GM06990 (cell line): ENCODE results near the gene FMN1.

ENCODE experiments used
- DNase-seq: peaks from one replicate; pipeline ENCODE4 v3.0.0-alpha.2; 2011; ENCODE audit not compliant: insufficient read length; ENCODE audit errors: extremely low read depth
- H3K27me3 ChIP-seq: replicated peaks from 2 replicates; pipeline ENCODE4 v1.6.0; 2011; ENCODE audit warnings: low read length; ENCODE audit not compliant: control insufficient read depth, insufficient read depth
- H3K36me3 ChIP-seq: 2 replicates; pipeline ENCODE4 v1.5.1; 2011; ENCODE audit warnings: low read length; ENCODE audit not compliant: control insufficient read depth, insufficient read depth
- H3K4me3 ChIP-seq: replicated peaks from 2 replicates; pipeline ENCODE4 v1.5.1; 2011; ENCODE audit warnings: low read depth, mild to moderate bottlenecking, control low read depth, low read length
- TF ChIP-seq, protein P1 (sequence below): IDR thresholded peaks from 2 replicates; pipeline ENCODE4 v1.5.1; 2011; ENCODE audit warnings: low read length, control low read depth, mild to moderate bottlenecking, inconsistent platforms; ENCODE audit not compliant: insufficient read depth, poor library complexity, severe bottlenecking

Gene FMN1

DNA sequence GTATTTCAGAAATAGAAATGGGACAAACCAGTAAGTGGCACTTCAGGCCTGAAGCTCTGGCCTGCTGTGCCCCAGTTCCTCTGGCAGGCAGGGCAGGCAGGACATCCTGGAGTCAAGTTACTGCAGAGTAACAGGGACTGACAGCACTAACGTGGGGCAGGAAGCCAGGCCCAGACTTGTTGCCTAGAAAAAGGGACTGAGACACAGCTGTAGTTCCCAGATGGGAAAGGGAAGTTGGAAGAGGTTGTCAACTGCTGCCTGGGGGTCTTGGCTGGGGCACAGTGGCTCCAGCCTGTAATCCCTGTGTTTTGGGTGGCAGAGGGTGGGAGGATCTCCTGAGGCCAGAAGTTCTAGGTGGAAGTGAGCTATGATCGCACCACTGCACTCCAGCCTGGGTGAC is 171.9 kb downstream of the FMN1 start:
- TF ChIP-seq, protein P1, sequence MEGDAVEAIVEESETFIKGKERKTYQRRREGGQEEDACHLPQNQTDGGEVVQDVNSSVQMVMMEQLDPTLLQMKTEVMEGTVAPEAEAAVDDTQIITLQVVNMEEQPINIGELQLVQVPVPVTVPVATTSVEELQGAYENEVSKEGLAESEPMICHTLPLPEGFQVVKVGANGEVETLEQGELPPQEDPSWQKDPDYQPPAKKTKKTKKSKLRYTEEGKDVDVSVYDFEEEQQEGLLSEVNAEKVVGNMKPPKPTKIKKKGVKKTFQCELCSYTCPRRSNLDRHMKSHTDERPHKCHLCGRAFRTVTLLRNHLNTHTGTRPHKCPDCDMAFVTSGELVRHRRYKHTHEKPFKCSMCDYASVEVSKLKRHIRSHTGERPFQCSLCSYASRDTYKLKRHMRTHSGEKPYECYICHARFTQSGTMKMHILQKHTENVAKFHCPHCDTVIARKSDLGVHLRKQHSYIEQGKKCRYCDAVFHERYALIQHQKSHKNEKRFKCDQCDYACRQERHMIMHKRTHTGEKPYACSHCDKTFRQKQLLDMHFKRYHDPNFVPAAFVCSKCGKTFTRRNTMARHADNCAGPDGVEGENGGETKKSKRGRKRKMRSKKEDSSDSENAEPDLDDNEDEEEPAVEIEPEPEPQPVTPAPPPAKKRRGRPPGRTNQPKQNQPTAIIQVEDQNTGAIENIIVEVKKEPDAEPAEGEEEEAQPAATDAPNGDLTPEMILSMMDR, result no peak
- DNase-seq, result no peak
- Histone ChIP-seq H3K4me3 (no peak overlapping the region), H3K36me3 (no peaks in the 10 kb centered on the region), H3K27me3 (no peaks in the 10 kb centered on the region)

GRCh38 chr15:33021806-33022389 is 172.6 kb downstream of the FMN1 start:
- no peak for DNase-seq
- Histone ChIP-seq H3K4me3 (no peak overlapping the region), H3K27me3 (no peaks in the 10 kb centered on the region), H3K36me3 (no peaks in the 10 kb centered on the region)
- TF ChIP-seq, protein P1, result peak; percentile 51

- DNase-seq, result no peak
- TF ChIP-seq, protein P1, result no peak
- H3K27me3 ChIP-seq, result no peaks in the 10 kb centered on the region
- no peaks in the 10 kb centered on the region for H3K36me3 ChIP-seq
- no peak overlapping the region for H3K4me3 ChIP-seq
Observed at GRCh38 chr15:33019354-33019981, 175.0 kb downstream of the FMN1 start.

DNA sequence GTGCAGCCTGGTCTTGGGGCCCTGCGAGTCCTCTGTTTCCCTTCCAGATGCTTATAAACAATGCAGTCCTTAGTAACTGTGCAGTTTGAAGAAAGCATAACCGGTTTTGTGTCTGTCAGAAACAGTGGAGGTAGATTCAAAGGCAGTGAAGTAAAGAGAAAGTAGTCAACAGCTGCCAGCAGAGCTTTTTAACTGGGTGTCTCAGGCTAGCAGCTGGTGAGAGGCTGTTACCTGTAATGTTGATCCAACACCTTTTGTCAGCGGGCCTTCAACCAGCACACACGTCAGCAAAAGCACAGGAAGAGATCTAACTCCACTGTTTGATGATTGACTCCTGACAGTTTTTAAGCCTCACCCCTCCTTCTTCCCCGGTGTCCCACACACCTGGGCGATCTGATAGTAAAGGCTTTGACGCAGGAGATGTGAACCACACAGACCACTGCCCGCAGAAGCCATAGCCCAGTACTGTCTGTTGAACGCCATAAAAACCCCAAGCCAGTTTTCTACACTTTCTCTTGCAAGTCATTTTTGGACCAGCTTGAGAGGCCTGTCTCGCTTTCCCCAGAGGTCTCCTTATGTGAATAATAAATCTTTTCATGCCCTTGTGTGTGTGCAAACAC is 178.0 kb downstream of the FMN1 start:
- DNase-seq, result no peak
- TF ChIP-seq, protein P1, result no peak
- no peaks in the 10 kb centered on the region for H3K36me3 ChIP-seq
- H3K4me3 ChIP-seq, result no peak overlapping the region
- no peaks in the 10 kb centered on the region for H3K27me3 ChIP-seq

GRCh38 chr15:33014586-33014985 is 179.9 kb downstream of the FMN1 start:
- H3K36me3 ChIP-seq, result no peaks in the 10 kb centered on the region
- DNase-seq, result no peak
- H3K4me3 ChIP-seq, result no peak overlapping the region
- H3K27me3 ChIP-seq, result no peaks in the 10 kb centered on the region
- TF ChIP-seq, protein P1, result no peak
